Gastroesophageal sphincter (tissue), 3 donors: ENCODE measurements around the gene WDR5.

ENCODE experiments used
- CTCF ChIP-seq, 4 experiments: fragments of 200-600 bp in 2 of 4; fragments of 450-650 bp in 2 of 4; sonication (generic) in 1 of 4; IDR thresholded peaks; one replicate each; pipeline ENCODE4 v1.5.1; 2017 to 2019; ENCODE audit warnings: antibody characterized with exemption in 4 of 4, mild to moderate bottlenecking in 2 of 4, moderate library complexity in 2 of 4
- EP300 ChIP-seq: sonication (generic); formaldehyde crosslinking; IDR thresholded peaks from one replicate; pipeline ENCODE4 v1.6.1; 2017; ENCODE audit warnings: antibody characterized with exemption, mild to moderate bottlenecking
- POLR2A ChIP-seq, 2 donors: fragments of 450-650 bp; IDR thresholded peaks; one replicate each; pipeline ENCODE4 v1.6.1; 2017; ENCODE audit warnings: antibody characterized with exemption in 2 of 2, mild to moderate bottlenecking in 2 of 2, moderate library complexity in 1 of 2
- POLR2AphosphoS5 ChIP-seq: sonication (generic); formaldehyde crosslinking; IDR thresholded peaks from one replicate; pipeline ENCODE4 v1.6.1; 2017; ENCODE audit warnings: antibody characterized with exemption

GRCh38 chr9:134144801-134145200, 8.9 kb downstream of the WDR5 start:
- TF ChIP-seq CTCF (IDR thresholded peaks at IDR 0.05) (no peak), EP300 (no peak), POLR2A (IDR thresholded peaks at IDR 0.05) (no peak), POLR2AphosphoS5 (no peak)
